GM19324 (cell line): ENCODE measurements around the gene SLC15A3.
"Not testable (repeated sequence)": the region's sequence is repeated elsewhere in the genome, so short reads cannot be mapped to it uniquely, and the experiment has no call there.

Experiments used
- ATAC-seq: cut with Tn5 transposase; IDR thresholded peaks from one replicate; pipeline ENCODE4 v1.9.1; 2021; ENCODE audit warnings: mild to moderate bottlenecking, moderate library complexity; ENCODE audit not compliant: unreplicated experiment, low FRiP score

SLC15A3 gene

GRCh38 chr11:60977836-60978235 lies 25.9 kb upstream of the SLC15A3 start:
- ATAC-seq: no peak

- ATAC-seq: no peak
These were observed 25.2 kb upstream of the SLC15A3 start for GRCh38 chr11:60977224-60977623.

- ATAC-seq: no peak
These were observed 22.8 kb upstream of the SLC15A3 start for GRCh38 chr11:60974726-60975125.

DNA sequence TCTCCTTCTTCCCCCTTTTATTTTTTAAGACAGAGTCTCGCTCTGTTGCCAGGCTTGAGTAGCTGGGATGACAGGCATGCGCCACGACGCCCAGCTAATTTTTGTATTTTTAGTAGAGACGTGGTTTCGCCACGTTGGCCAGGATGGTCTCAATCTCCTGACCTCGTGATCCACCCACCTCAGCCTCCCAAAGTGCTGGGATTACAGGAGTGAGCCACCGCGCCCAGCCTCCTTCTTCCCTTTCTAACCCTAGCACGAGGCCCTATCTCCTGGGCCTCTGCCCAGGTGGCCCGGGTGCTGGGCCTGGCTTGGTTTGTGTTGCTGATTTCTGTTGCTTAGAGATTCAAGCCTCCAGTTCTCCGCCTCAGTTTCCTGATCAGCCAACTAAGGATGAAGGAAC lies 22.3 kb upstream of the SLC15A3 start:
- ATAC-seq: not testable (repeated sequence)

GRCh38 chr11:60973699-60974098 lies 21.7 kb upstream of the SLC15A3 start:
- ATAC-seq: no peak

GRCh38 chr11:60972182-60973030 lies 20.4 kb upstream of the SLC15A3 start:
- no peak for ATAC-seq

DNA sequence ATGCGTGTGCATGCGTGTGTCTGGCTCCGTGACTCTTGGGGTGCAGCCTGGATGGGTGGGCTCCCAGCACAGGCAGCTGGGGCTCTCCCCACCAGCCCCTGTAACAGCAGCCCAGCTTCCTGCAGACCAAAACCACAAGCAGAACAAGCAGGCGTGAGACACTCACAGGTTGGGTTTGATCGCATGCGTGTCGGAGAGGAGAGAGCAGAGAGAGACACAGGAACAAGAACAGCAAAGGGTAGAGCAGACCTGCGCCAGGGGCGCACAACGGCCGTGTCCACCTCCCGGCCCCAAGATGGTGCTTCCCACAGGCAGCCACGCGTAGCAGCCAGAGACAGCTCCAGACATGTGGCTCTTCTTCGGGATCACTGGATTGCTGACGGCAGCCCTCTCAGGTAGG lies 19.5 kb upstream of the SLC15A3 start, which contains the start of gene CD6:
TSS of gene CD6 (plus strand) at position 161 of the 400 bp plus-strand sequence. CDS start at position 347, 186 bp downstream.
- no peak for ATAC-seq

GRCh38 chr11:60970890-60971289 lies 18.9 kb upstream of the SLC15A3 start:
- ATAC-seq: no peak

DNA sequence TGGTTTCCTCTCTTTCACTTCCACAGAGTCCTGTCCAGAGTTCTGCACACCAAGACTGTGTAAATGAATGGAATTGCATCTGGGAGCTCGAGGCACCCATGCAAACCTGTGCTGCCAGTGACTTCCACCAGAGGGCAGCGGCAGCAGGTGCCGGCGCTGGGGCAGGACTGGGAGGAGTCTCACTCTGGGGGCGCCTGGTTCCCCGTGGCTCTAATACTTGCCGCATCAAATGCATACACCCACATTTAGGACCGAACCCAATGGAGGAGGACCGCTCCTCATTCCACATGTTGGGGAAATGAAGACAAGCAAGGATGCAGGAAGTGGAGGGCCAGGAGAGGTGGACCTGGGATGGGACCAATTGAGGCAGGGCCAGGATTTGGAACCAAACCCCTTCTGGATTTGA lies 18.4 kb upstream of the SLC15A3 start:
- ATAC-seq: no peak

- ATAC-seq: no peak
These were observed 16.2 kb upstream of the SLC15A3 start for GRCh38 chr11:60968223-60968622.

DNA sequence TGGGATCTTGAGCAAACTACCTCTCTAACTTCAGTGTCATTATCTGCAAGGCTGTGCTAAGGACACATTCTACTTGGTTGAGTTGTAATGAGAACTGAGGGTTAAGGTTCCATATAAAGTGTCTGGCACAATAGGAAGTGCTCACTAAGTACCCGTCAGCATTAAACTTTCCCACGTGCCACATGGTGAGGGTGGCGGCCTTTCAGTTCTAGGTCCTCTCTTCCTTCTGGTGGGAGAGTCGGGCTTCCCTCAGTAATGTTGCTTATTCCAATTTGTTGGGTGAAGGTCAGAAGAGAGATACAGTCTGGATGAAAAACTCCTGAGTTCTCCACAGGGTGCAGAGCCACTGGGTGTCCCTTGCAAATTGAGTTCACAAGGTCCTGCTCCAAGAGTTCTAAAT lies 14.9 kb upstream of the SLC15A3 start:
- ATAC-seq: no peak

DNA sequence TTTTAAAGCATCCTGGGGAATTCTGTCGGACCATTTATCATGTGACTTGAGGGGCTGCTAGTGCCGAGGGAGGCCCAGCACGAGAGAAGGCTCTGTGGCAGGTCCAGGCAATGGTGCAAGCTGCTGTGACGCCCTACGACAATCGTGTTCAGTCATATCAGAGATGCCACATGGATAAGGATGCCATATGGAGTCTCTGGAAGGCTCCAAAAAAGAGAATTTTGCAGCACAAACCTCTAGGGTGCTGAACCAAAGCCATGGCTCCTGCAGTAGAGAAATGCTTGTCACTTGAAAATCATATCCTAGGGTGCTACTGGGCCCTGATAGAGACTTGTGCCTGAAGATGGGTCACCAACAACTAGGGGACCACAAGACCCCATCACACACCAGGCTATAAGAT lies 12.8 kb upstream of the SLC15A3 start:
- no peak for ATAC-seq

DNA sequence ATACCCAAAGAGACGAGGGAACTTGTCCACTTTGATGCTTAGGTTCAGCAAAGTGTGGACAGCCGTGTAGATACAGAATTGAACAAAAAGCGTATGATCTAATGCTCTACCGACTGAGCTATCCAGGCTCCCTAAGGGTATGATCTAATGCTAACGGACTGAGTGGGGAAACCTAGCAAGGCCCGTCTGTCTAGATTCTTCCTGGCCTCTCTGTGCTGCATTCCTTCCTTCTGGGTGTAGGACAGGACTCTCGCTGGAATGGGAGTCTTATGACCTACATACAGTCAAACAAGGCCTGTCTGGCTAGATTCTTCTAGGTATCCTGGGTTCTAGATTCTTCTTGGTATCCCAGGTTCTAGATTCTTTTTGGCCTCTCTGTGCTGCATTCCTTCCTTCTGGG lies 8.4 kb upstream of the SLC15A3 start:
- ATAC-seq: no peak

- ATAC-seq: no peak
These were observed 7.5 kb upstream of the SLC15A3 start for GRCh38 chr11:60959431-60959830.

- no peak for ATAC-seq
These were observed 5.2 kb upstream of the SLC15A3 start for GRCh38 chr11:60957188-60957587.

DNA sequence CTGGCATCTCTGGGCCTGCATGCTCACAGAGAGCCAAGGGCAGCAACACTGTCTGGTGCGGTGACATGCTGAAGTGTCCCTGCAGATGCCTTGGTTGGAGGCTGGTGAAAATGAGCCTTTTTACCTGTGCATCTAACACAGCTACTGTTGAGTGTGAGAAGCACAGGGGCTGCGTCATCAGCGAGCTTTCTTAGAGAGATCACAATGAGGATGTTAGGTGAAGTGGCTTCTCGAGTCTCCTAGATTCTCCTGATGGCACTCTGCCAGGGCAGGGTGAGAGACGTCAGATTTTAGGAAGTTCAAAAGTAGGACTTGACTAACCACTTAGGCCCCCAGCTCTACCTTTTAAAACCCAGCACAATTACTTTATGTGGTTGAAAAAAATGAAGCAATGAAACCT lies 3.6 kb upstream of the SLC15A3 start:
- no peak for ATAC-seq

DNA sequence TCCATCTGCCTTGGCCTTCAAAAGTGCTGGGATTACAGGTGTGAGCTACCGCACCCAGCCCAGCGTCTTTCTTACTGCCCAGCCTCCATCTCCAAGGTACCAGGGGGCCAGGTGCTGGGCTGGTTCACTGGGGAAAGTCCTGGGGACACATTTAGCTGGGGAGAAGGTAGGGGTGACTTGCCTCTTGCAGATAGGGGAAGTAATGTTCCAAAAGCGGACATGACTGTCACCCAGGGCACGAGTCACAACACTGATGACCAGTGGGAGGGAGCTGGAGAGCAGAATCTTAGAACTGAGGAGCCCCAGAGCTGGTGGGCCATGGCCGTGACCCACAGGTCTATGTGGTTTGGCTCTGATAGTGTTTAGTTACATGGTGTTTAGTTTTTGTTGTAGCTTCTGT lies 2.4 kb upstream of the SLC15A3 start:
- no peak for ATAC-seq

DNA sequence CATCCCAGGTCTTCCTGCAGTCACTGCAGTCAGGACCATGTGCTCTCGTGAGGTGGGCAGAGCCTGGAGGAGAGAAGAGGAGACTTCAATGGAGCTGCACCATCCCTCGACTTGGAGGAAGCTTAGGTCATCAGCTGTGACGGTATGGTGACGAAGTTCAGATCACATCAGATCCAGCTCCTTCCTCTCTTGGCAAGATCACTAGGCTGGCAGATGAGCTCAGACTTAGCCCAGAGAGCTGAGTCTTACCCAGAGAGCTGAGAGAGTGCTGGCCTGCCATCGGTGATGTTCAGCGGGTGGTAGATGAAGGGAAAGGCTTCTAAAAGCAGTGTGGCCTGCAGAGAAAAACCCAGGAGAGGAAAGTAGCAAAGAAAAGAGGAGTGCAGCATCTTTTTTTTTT lies 1.8 kb upstream of the SLC15A3 start:
- no peak for ATAC-seq

DNA sequence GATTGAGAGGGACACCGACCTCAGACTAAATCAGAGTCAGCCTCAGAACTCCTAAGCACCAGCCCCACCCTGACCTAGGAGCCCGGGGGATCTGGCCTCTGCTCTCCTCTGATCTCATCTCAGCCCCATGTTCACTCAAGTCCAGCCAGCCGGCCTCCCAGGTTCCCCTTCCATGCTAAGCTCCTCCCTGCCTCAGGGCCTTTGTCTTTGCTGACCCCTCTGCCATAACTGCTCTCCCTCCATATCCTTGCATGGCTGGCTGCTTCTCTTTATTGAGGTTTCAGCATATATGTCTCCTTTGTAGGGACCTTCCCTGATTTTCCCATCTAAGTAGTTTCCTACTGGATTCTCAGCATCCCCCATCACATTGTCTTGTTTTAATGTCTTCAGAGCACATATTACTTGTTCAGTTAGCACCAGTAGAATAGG lies 780 bp upstream of the SLC15A3 start:
- ATAC-seq: peak; percentile 8

GRCh38 chr11:60951606-60951903 lies 421 bp downstream of the SLC15A3 start:
- no peak for ATAC-seq

DNA sequence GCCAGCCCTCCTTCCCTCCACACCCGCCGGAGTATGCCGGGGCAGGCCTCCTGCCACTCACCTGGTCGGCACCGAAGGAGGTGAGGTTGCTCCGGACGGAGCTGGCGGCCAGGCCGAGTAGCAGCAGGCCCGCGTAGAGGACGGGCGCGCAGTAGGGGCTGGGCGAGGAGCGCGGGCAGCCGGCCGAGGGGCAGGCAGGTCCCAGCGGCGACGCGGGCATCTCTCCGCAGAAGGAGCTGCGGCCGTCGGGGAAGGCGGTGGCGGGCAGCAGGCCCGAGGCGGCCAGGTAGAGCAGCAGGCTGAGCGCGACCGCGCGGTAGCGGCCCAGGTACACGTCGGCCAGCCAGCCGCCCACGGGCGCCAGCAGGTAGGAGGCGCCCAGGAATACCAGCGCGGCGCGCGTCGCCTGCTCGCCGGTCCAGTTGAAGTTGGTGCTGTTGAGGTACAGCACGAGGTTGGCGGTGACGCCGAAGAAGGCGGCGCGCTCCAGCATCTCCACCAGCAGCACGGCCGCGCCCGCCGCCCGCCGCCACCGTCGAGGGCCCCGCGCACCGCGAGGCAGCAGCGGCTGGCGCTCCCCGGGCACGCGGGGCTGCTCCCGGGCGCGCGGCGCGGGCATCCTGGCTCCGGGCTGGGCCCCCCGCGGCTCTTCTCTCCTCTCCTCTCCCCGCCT lies 907 bp downstream of the SLC15A3 start:
- ATAC-seq: peak; percentile 27

- no peak for ATAC-seq
These were observed 2.0 kb downstream of the SLC15A3 start for GRCh38 chr11:60950024-60950423.
